ENCODE data around the gene MUCL3.

DNA sequence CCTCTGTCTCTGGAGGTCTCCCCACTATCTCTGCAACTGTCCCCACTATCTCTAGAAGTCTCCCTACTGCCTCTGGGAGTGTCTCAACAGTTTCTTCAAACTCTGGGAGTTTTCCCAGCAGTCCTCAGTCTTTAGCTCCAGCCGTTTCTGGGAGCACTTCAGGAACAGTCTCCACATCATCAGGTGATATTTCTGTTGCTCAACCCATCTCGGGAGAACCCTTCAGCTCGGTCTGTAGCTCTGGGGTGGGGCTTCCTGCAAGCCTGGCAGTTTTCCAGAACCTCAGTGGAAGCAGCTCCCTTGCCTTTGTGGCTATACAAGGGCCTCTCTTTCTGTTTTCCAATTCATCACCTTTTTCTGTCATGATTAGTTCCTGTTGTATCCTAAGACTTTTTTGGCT, 5.8 kb upstream of the MUCL3 start:
- TF ChIP-seq TOX (CRISPR knock-in tag; IDR thresholded peaks at IDR 0.05; ENCODE audit: borderline replicate concordance), result no peak
- no peak for TF ChIP-seq TCF4 (CRISPR knock-in tag; IDR thresholded peaks at IDR 0.05; ENCODE audit: borderline replicate concordance)
- no peak for TF ChIP-seq ARNTL (CRISPR knock-in tag; IDR thresholded peaks at IDR 0.05; ENCODE audit: borderline replicate concordance, low read depth)
- no peak for TF ChIP-seq ZFP30 (CRISPR knock-in tag; IDR thresholded peaks at IDR 0.05)
- TF ChIP-seq, protein P1, sequence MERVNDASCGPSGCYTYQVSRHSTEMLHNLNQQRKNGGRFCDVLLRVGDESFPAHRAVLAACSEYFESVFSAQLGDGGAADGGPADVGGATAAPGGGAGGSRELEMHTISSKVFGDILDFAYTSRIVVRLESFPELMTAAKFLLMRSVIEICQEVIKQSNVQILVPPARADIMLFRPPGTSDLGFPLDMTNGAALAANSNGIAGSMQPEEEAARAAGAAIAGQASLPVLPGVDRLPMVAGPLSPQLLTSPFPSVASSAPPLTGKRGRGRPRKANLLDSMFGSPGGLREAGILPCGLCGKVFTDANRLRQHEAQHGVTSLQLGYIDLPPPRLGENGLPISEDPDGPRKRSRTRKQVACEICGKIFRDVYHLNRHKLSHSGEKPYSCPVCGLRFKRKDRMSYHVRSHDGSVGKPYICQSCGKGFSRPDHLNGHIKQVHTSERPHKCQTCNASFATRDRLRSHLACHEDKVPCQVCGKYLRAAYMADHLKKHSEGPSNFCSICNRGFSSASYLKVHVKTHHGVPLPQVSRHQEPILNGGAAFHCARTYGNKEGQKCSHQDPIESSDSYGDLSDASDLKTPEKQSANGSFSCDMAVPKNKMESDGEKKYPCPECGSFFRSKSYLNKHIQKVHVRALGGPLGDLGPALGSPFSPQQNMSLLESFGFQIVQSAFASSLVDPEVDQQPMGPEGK (CRISPR knock-in tag; IDR thresholded peaks at IDR 0.05; ENCODE audit: borderline replicate concordance), result no peak
- no peak for TF ChIP-seq OSR1 (CRISPR knock-in tag; IDR thresholded peaks at IDR 0.05)
- no peak for TF ChIP-seq ZNF70 (CRISPR knock-in tag; IDR thresholded peaks at IDR 0.05)
- TF ChIP-seq, protein P2, sequence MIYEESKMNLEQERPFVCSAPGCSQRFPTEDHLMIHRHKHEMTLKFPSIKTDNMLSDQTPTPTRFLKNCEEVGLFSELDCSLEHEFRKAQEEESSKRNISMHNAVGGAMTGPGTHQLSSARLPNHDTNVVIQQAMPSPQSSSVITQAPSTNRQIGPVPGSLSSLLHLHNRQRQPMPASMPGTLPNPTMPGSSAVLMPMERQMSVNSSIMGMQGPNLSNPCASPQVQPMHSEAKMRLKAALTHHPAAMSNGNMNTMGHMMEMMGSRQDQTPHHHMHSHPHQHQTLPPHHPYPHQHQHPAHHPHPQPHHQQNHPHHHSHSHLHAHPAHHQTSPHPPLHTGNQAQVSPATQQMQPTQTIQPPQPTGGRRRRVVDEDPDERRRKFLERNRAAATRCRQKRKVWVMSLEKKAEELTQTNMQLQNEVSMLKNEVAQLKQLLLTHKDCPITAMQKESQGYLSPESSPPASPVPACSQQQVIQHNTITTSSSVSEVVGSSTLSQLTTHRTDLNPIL (CRISPR knock-in tag; IDR thresholded peaks at IDR 0.05; ENCODE audit: low read depth), result no peak
- TF ChIP-seq RARB (CRISPR knock-in tag; IDR thresholded peaks at IDR 0.05), result no peak

Measured in SK-N-SH treated with all-trans-retinoic acid at 6 μM for 48 hours (cell line).